GM23338 (cell line): ENCODE measurements around the gene BCAR3. TPM values are rescaled to one million over a fixed set of nuclear protein-coding genes. Genes with fewer than 3 reads are reported as not detected.

ENCODE experiments used
- CTCF ChIP-seq, 2 experiments: fragments of 200-600 bp in 1 of 2; sonication (generic) in 1 of 2; conservative IDR thresholded peaks; 2 replicates each; pipeline versions ENCODE4 v1.5.1 to v1.6.1; 2016 to 2017; ENCODE audit warnings: antibody characterized with exemption in 2 of 2, low read depth in 2 of 2, mild to moderate bottlenecking in 2 of 2, moderate library complexity in 1 of 2
- POLR2AphosphoS5 ChIP-seq: IDR thresholded peaks from 2 replicates; pipeline ENCODE4 v1.6.1; 2016; ENCODE audit warnings: antibody characterized with exemption, low read depth
- REST ChIP-seq: IDR thresholded peaks from one replicate; pipeline ENCODE4 v1.6.1; 2018; ENCODE audit warnings: antibody characterized with exemption; ENCODE audit not compliant: unreplicated experiment
- ZNF331 ChIP-seq: fragments of 250-450 bp; sonication (Bioruptor Pico); IDR thresholded peaks from 2 replicates; pipeline ENCODE4 v1.5.0; 2020; ENCODE audit warnings: low read depth, mild to moderate bottlenecking, moderate library complexity
- ZNF462 ChIP-seq: fragments of 250-450 bp; sonication (Bioruptor Pico); IDR thresholded peaks from 2 replicates; pipeline ENCODE4 v1.5.0; 2020; ENCODE audit warnings: mild to moderate bottlenecking, moderate library complexity
- polyA plus RNA-seq: library from polyadenylated mRNA; unstranded; fragments of >200 nt; fragmentation: Nextera tagmentation; extraction: Ambion mirVana; gene quantifications from 2 replicates; pipeline ENCODE4 v1.2.1, GENCODE V29; 2016
- total RNA-seq: library from RNA; depleted of rRNA; stranded (reverse); fragments of >200 nt; shearing (Covaris generic); gene quantifications from 2 replicates; pipeline ENCODE4 v1.2.3, GENCODE V29; 2014

The BCAR3 gene
- total and polyA plus RNA-seq, 2 experiments from 2014 or later: 5.5 to 9.7 TPM

- TF ChIP-seq ZNF462: no peak
- TF ChIP-seq CTCF (conservative IDR thresholded peaks at IDR 0.05; ENCODE audit: low read depth in 2 of 2): no peak
- TF ChIP-seq ZNF331: no peak
- TF ChIP-seq REST: no peak
- no peak for TF ChIP-seq POLR2AphosphoS5
Observed at GRCh38 chr1:93581917-93582850, 99.5 kb downstream of the BCAR3 start (continued).
